Left lung (tissue), 10 donors: ENCODE results near the gene PRXL2A. TPM values are rescaled to one million over a fixed set of nuclear protein-coding genes. Genes with fewer than 3 reads are reported as not detected.

Source experiments
- ATAC-seq: fragments of 200-7000 bp; cut with Tn5 transposase; one replicate; pipeline ENCODE4 v1.9.1; 2020; ENCODE audit warnings: moderate library complexity
- DNase-seq, 4 donors: peaks; one replicate each; pipeline ENCODE4 v3.0.0-alpha.2; 2013 to 2020
- H3K27ac ChIP-seq, 2 donors: fragments of 200-600 bp; sonication (generic) in 1 of 2; one replicate each; pipeline versions ENCODE4 v1.5.0 to v1.8.0; 2020 to 2021
- H3K27me3 ChIP-seq, 2 donors: fragments of 200-600 bp; sonication (generic) in 1 of 2; one replicate each; pipeline versions ENCODE4 v1.5.0 to v1.8.0; 2020 to 2021
- H3K36me3 ChIP-seq, 2 donors: fragments of 200-600 bp; sonication (generic) in 1 of 2; one replicate each; pipeline versions ENCODE4 v1.5.0 to v1.8.0; 2020 to 2021
- H3K4me1 ChIP-seq, 2 donors: fragments of 200-600 bp; one replicate each; pipeline ENCODE4 v1.8.0; 2021
- H3K4me3 ChIP-seq, 2 donors: fragments of 200-600 bp; sonication (generic) in 1 of 2; one replicate each; pipeline versions ENCODE4 v1.5.0 to v1.8.0; 2020 to 2021; ENCODE audit warnings: mild to moderate bottlenecking in 1 of 2
- H3K9me3 ChIP-seq, 2 donors: fragments of 200-600 bp; sonication (generic) in 1 of 2; one replicate each; pipeline versions ENCODE4 v1.5.0 to v1.8.0; 2020 to 2021
- intact Hi-C, 2 donors: fragments of 100-400 bp; cut with DNase I; formaldehyde crosslinking; loops; one replicate each; pipeline versions ENCODE4 v1.11.2 to v1.14.2; 2022
- polyA plus RNA-seq, 6 donors: library from polyadenylated mRNA; unstranded; fragments of 120-200 nt; gene quantifications; one replicate each; pipeline ENCODE4 v1.2.1, GENCODE V29; 2013; ENCODE audit not compliant: insufficient read length in 6 of 6
- total RNA-seq, 2 donors: library from RNA; stranded (reverse); fragmentation: NEBNext Ultra II Directional; extraction: Animal tissue kit (Norgen Biotek cat#: 25700); gene quantifications; one replicate each; pipeline ENCODE4 v1.2.1, GENCODE V29; 2021
- TF ChIP-seq, protein P1 (sequence below), 2 donors: fragments of 200-600 bp; sonication (generic) in 1 of 2; IDR thresholded peaks; one replicate each; pipeline versions ENCODE4 v1.5.0 to v1.8.0; 2021; ENCODE audit warnings: antibody characterized with exemption in 2 of 2
- donor health status: DM: no; HTN: yes; CAD: no.
- donor health status: DM: no; HTN: no; CAD: no.

Gene PRXL2A
- total and polyA plus RNA-seq, 8 donors, result 46.2 to 96.9 (median 90.7) TPM

DNA sequence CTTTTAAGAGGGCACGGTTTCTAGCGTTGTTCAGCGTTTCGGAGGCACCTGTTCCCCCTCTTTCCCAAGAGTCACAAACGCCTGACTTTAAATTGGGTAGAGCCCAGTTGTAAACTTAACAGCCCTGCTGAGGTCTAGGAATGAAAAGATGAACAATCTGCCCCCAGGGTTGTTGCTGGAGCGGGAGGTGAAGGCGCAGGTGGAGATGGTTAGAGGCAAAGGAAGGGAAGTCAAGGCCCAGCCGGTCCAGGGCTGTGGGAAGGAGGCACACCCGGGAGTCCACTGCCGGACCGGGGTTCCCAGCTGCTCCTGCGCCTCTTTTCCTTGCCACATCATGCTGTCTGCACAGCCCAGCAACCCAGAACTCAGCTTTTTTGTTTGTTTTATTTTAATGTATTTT lies 770 bp downstream of the PRXL2A start:
- Histone ChIP-seq H3K9me3 (no peaks in the 10 kb centered on the region), H3K36me3 (no peaks in the 10 kb centered on the region), H3K4me3 (peak overlapping the region; percentile 84 to 88), H3K27me3 (peaks cover 0 to 23% of the 10 kb centered on the region in 2 donors), H3K4me1 (peaks cover 17 to 33% of the 10 kb centered on the region in 2 donors), H3K27ac (peak overlapping the region in 1 of 2 donors; percentile 73)
- TF ChIP-seq, protein P1, sequence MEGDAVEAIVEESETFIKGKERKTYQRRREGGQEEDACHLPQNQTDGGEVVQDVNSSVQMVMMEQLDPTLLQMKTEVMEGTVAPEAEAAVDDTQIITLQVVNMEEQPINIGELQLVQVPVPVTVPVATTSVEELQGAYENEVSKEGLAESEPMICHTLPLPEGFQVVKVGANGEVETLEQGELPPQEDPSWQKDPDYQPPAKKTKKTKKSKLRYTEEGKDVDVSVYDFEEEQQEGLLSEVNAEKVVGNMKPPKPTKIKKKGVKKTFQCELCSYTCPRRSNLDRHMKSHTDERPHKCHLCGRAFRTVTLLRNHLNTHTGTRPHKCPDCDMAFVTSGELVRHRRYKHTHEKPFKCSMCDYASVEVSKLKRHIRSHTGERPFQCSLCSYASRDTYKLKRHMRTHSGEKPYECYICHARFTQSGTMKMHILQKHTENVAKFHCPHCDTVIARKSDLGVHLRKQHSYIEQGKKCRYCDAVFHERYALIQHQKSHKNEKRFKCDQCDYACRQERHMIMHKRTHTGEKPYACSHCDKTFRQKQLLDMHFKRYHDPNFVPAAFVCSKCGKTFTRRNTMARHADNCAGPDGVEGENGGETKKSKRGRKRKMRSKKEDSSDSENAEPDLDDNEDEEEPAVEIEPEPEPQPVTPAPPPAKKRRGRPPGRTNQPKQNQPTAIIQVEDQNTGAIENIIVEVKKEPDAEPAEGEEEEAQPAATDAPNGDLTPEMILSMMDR (IDR thresholded peaks at IDR 0.05), result no peak
- intact Hi-C loops, result no loop called here
- DNase-seq (no peak), ATAC-seq (no peak)

DNA sequence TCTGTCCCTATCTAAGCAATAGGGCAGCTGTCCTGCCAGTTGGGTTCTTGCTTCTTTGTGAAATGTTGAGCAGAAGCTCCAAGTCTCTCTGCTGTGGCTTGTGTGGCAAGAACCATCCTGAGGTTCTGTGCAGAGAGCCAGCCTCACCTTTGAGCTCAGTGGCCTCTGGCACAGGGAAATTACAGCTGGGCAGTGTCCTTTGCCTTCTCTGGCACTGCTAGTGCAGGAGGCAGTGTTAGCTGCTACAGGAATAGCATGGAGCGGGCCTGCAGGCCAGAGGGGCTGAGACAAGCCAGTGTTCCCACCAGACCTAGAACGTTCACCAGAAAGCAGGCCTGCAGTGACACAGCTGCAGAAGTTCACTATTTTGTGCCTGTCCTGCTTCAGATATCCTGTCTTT lies 1.8 kb downstream of the PRXL2A start:
- H3K27me3 ChIP-seq, result peaks cover 0 to 23% of the 10 kb centered on the region in 2 donors
- H3K4me1 ChIP-seq, result peaks cover 17 to 35% of the 10 kb centered on the region in 2 donors
- TF ChIP-seq, protein P1 (IDR thresholded peaks at IDR 0.05), result no peak
- no peaks in the 10 kb centered on the region for H3K9me3 ChIP-seq
- no peak for DNase-seq
- H3K36me3 ChIP-seq, result no peaks in the 10 kb centered on the region
- H3K27ac ChIP-seq, result no peak overlapping the region
- intact Hi-C loops, result no loop called here
- no peak overlapping the region for H3K4me3 ChIP-seq
- no peak for ATAC-seq

DNA sequence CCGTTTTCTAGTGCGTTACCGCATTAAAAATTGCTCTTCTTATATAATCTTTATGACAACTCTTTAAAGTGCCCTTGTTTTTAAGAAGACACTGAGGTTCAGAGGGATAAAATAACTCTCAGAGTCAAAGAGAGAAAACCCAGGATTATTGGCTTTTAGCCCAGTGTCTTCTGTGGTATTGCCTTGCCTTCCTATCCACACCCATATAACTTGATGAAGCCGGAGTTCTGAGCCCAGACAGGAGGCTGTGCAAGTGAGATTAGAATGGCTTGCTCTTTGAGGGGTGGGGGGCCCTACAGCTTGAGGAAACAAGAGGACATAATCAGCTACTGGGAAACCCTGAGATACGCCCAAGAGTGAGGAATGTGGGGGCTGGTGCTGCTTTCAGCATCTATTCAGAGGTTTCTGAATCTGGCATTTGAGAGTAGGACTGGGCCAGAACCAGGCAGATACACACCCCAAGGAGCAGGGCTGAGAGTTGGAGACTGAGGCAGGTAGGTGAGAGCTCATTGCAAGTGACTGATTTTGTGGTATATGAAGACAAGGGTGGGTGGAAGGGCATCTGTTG lies 2.3 kb downstream of the PRXL2A start:
- intact Hi-C loops, result no loop called here
- TF ChIP-seq, protein P1 (IDR thresholded peaks at IDR 0.05), result no peak

DNA sequence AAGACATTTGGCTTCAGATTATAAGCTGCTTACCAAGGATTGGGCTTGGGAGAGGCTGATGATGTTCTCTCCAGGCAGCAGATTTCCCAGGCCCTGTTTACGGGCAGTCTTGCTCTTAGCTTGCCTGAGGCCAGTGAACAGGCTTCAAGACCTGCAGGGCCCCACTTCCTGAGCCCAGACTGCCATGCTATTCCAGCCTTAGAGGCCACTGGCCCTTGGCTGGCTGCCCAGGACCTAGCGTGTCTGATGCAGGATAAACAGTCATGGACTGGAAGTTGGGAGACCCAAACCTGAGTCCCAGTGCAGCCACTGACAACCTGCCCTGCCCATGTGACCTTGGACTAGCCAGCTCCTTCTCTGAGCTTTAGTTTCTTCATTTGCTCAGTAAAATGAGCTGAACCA lies 2.9 kb downstream of the PRXL2A start:
- no peak for ATAC-seq
- DNase-seq, result peak in 1 of 4 donors; percentile 42
- Histone ChIP-seq H3K4me3 (no peak overlapping the region), H3K27me3 (peaks cover 0 to 23% of the 10 kb centered on the region in 2 donors), H3K27ac (no peak overlapping the region), H3K4me1 (peaks cover 17 to 38% of the 10 kb centered on the region in 2 donors), H3K36me3 (no peaks in the 10 kb centered on the region), H3K9me3 (no peaks in the 10 kb centered on the region)
- TF ChIP-seq, protein P1 (IDR thresholded peaks at IDR 0.05), result no peak
- intact Hi-C loops, result no loop called here

More for the DNA sequence above, 2.3 kb downstream of the PRXL2A start:
- H3K36me3 ChIP-seq, result no peaks in the 10 kb centered on the region
- H3K4me1 ChIP-seq, result peaks cover 17 to 35% of the 10 kb centered on the region in 2 donors
- peaks cover 0 to 23% of the 10 kb centered on the region in 2 donors for H3K27me3 ChIP-seq
- H3K4me3 ChIP-seq, result no peak overlapping the region
- no peak overlapping the region for H3K27ac ChIP-seq
- ATAC-seq (no peak), DNase-seq (no peak)
- no peaks in the 10 kb centered on the region for H3K9me3 ChIP-seq

DNA sequence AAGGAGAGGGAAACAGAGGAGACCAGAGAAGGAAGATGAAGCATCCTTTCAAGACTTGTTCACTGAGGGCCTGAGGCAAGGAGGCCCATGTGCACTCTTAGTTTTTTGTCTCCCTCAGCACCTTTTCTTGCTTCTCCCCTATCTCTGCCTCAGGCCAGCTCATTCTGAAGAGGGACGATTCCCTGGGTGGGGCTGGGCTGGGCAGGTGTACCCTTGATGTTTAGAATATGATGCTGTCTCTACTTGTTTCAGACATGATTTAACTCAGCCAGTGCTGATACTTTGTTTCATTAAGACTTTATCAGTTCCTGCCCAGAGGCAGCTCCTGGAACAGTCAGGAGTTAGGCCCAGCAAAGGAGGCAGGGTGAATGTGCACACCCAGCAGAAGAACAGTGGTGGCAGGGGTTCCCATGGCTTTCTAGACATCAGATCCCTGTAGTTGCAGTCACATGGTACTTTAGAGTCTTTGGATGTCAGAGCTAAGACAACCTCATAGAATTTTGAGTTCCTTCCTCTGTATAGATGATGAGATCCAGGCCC lies 3.4 kb downstream of the PRXL2A start:
- ATAC-seq (no peak), DNase-seq (no peak)
- Histone ChIP-seq H3K27me3 (peaks cover 0 to 23% of the 10 kb centered on the region in 2 donors), H3K36me3 (no peaks in the 10 kb centered on the region), H3K4me3 (no peak overlapping the region), H3K27ac (no peak overlapping the region), H3K9me3 (no peaks in the 10 kb centered on the region), H3K4me1 (peaks cover 17 to 41% of the 10 kb centered on the region in 2 donors)
- intact Hi-C loops, result no loop called here
- TF ChIP-seq, protein P1 (IDR thresholded peaks at IDR 0.05), result no peak
